HG03097 (cell line): Measurements from ENCODE around the gene PSENEN.
"Not testable (repeated sequence)": the region's sequence is repeated elsewhere in the genome, so short reads cannot be mapped to it uniquely, and the experiment has no call there.

ENCODE experiments used
- ATAC-seq: cut with Tn5 transposase; IDR thresholded peaks from one replicate; pipeline ENCODE4 v1.9.1; 2021; ENCODE audit not compliant: unreplicated experiment, low FRiP score

The PSENEN gene

GRCh38 chr19:35768082-35768421 lies 22.6 kb downstream of the PSENEN start:
- ATAC-seq, result no peak

GRCh38 chr19:35772362-35772761 lies 26.9 kb downstream of the PSENEN start:
- not testable (repeated sequence) for ATAC-seq

- no peak for ATAC-seq
Observed at GRCh38 chr19:35773020-35773806, 27.8 kb downstream of the PSENEN start.

GRCh38 chr19:35774274-35775045 lies 29.0 kb downstream of the PSENEN start:
- no peak for ATAC-seq

GRCh38 chr19:35775046-35775297 lies 29.5 kb downstream of the PSENEN start:
- no peak for ATAC-seq

GRCh38 chr19:35775298-35776101 lies 30.0 kb downstream of the PSENEN start, which contains the start of gene ARHGAP33:
Gene ARHGAP33, plus strand, starts transcription at chr19:35775564. Its CDS starts 95 bp downstream, at chr19:35775659.
- peak; percentile 89 for ATAC-seq

GRCh38 chr19:35776102-35776788 lies 30.8 kb downstream of the PSENEN start:
- ATAC-seq, result no peak

GRCh38 chr19:35777086-35777841 lies 31.8 kb downstream of the PSENEN start:
- ATAC-seq, result no peak

- no peak for ATAC-seq
Observed at GRCh38 chr19:35777961-35778360, 32.5 kb downstream of the PSENEN start.

- no peak for ATAC-seq
Observed at GRCh38 chr19:35779033-35779432, 33.6 kb downstream of the PSENEN start.

- no peak for ATAC-seq
Observed at GRCh38 chr19:35780058-35780457, 34.6 kb downstream of the PSENEN start.

- no peak for ATAC-seq
Observed at GRCh38 chr19:35780717-35781116, 35.3 kb downstream of the PSENEN start.

- ATAC-seq, result no peak
Observed at GRCh38 chr19:35781650-35782049, 36.2 kb downstream of the PSENEN start.

- ATAC-seq, result no peak
Observed at GRCh38 chr19:35782589-35782988, 37.1 kb downstream of the PSENEN start.

GRCh38 chr19:35783469-35784434 lies 38.3 kb downstream of the PSENEN start:
- no peak for ATAC-seq

GRCh38 chr19:35784503-35785338 lies 39.3 kb downstream of the PSENEN start:
- no peak for ATAC-seq

GRCh38 chr19:35785339-35785627 lies 39.8 kb downstream of the PSENEN start:
- no peak for ATAC-seq
